Measurements from ENCODE around the gene GOLGB1. TPM values are rescaled to one million over a fixed set of nuclear protein-coding genes. Genes with fewer than 3 reads are reported as not detected.

GOLGB1 gene
- total RNA-seq, 1 experiment from 2014 or later, result 20.0 TPM

DNA sequence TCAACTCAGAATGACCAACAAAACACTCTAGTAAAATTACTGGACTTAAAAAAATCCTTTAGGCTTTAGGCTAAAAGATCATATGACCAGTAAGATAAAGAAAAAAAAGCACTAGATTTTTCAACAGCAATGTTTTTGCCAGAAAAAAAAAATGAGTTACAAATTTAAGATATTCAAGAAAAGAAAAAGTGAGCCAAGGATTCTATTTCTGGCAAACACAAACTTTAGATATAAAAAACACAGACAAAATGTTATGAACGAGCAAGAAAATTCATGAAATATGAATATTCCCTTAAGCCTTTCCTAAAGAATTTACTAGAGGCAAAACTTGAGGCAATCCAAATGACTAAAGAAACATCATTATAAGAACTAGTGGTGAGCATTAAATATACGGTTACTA is 8.6 kb downstream of the GOLGB1 start:
- no peak for DNase-seq (ENCODE audit: low spot score)

DNA sequence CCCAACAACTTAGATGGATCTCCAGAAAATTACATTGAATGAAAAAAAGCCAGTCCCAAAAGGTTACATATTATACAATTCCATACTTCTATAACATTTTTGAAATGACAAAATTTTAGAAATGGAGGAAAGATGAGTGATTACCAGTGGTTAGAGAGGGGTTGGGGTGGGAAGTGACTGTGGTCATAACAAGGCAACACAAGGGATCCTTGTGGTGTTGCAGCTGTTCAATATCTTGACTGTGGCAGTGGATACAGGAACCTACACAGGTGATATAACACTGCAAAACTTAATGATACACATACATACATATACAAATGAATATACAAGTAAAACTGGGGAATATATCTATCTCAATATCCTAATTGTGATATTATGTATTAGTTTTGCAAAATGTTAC is 9.6 kb downstream of the GOLGB1 start:
- DNase-seq (ENCODE audit: low spot score), result no peak

DNA sequence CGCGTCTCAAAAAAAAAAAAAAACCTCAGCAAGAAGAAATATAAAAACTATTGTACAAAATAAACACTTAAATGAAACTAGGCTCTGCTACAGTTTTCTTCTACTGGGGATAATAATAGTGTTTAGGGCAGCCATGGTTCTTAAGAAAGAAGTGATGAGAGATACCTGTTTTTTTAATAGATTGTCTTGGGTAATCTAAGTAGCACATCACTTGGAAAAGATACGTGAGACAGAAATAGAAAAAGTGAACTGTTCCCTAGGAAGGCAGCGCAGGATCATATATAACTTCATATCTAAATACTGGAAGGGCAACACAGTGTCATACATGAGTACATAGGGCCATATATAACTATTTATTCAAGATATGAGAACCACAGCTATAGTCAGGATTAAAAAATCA is 11.9 kb downstream of the GOLGB1 start:
- DNase-seq (ENCODE audit: low spot score), result no peak

DNA sequence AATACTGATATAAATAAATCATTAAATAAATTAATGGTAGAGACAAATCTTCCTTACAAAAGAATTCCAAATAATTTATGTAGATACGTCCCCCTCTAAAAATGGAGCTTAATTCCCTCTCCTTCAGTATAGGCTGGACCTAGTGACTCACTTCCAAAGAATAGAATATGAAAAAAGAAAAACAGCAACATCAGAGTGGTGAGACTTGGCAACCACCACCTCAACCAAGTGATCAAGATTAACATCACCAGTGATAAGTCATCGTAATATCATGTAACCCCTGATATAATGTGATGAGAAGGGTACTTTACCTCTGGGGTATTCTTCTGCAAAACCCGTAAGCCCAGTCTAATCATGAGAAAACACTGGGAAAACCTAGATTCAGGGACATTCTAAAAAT is 13.4 kb downstream of the GOLGB1 start:
- DNase-seq (ENCODE audit: low spot score), result no peak

DNA sequence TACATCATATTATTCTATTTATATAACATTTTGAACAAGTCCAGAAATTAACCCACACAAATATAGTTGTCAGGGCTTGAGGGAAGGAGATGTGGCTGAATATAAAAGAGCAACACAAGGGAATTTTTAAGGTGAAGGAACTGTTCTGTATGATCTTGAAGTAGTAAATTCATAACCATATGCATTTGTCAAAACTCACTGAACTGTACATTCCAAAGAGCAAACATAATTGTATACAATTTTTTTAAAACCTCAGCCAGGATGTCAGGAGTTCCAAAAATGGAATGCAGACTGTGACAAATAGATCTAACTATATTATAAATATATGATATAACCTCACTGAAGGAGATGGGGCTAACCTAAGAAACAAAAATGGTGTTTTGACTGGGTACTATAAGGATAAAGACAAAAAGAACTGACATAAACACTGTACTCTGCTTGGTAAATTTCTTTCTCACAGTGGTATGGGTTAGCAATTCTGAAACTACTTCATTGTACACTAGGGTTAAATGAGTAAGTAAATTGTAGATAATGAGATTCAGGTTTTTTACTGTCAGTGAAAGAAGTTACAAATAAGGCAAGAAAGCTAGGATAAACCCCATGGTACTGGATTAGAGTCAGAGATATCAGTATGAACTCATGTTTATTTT is 14.4 kb downstream of the GOLGB1 start:
- DNase-seq (ENCODE audit: low spot score), result no peak

DNA sequence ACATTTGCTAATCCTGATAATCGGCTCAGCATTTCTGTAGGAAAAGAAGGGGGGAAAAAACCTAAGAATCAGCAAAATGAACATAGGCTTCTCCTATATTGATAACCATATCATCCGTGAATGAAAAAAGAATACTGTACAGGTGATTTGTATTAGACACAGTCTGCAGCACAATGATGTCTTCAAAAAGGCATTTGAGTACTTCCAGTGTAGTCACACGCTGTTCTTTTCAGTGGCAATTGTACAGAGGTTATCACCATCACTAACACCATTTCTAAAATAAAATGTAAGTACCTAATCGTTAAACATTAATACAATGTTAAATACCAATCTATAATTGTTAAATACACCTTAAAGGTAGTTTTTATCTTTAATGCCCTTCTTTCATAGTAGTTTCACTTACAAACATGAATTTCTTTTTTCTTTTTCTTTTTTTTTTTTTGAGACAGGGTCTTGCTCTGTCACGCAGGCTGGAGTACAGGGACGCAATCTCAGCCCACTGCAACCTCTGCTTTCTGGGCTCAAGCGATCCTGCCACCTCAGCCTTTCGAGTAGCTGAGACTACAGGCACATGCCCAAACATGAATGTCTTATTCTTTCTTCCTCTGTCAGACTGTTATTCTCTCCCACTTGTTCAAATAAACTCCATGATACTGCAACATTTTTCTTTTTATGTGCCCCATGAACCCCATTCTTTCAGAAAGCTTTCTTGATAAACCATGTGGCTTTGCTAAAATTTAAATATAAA is 18.4 kb downstream of the GOLGB1 start:
- DNase-seq (ENCODE audit: low spot score), result no peak

GRCh38 chr3:121724130-121724529 is 25.4 kb downstream of the GOLGB1 start:
- DNase-seq (ENCODE audit: low spot score), result no peak

DNA sequence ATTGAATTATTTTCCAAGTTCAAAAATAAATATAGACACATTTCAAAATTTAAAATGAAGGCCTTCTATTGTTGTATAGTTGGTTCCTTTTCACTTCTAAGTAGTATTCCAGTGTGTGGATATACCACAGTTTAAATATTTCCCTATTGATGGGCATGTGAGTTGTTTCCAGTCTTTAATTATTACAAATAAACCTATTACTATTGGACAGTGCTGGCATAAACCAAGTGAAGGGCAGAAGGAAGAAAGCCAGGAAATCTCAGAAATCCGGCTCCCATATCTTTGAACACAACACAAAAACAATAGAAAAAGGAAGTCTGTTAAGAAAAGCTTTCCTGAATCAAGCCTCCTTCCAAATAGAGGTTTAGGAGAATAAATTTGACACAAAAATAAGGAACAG is 26.1 kb downstream of the GOLGB1 start:
- DNase-seq (ENCODE audit: low spot score), result no peak

GRCh38 chr3:121722411-121722810 is 27.1 kb downstream of the GOLGB1 start:
- DNase-seq (ENCODE audit: low spot score), result no peak

DNA sequence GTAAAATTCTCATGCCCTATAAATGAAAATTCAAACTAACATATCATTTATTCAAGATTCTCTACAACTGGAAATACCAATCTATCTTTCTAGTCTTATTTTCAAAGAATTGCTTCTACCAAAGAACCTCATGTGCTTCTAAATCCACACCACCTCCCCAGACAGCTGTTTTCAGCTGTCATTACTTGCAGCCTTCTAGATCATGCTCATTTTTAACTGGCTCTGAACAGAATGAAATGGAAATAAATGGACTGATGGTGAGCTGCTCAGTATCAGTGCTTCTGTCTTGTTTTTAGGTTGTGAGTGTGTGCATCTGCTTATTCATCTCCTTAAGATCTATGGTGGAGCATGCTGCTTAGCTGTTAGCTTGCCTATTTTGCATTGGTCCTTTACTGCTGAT is 29.4 kb downstream of the GOLGB1 start:
- DNase-seq (ENCODE audit: low spot score), result no peak

DNA sequence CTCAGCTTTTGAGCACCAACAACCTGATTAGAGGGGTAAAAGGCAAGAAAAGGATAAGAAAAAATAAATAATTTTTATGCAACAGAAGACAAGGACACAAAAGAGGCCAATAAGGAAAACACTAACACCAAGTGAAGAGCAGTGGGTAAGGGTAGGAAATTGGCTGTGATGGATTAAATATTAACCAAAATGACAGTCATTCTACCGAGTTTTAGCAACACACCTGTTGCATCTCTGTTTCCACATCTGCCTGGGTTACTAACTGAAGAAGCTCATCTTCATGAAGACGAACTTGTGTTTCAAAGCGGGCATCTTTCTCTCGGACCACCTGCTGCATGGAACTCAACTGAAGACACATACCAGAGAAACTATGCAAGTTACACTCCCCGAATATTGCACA is 30.1 kb downstream of the GOLGB1 start:
- no peak for DNase-seq (ENCODE audit: low spot score)

GRCh38 chr3:121718205-121718846 is 31.2 kb downstream of the GOLGB1 start:
- no peak for DNase-seq (ENCODE audit: low spot score)

DNA sequence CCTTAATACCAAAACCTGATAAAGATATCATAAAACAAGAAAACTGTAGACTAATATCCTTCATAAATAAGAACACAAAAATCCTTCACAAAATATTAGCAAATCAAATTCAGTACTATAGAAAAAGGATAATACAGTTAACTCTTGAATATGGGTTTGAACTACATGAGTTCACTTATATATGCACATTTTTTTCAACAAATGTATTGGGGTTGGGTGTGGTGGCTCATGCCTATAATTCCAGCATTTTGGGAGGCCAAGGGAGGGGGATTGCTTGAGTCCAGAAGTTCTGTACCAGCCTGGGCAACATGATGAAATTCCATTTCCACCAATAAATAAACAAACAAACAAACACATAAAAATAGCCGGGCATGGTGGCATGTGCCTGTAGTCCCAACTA is 39.2 kb downstream of the GOLGB1 start:
- no peak for DNase-seq (ENCODE audit: low spot score)

DNA sequence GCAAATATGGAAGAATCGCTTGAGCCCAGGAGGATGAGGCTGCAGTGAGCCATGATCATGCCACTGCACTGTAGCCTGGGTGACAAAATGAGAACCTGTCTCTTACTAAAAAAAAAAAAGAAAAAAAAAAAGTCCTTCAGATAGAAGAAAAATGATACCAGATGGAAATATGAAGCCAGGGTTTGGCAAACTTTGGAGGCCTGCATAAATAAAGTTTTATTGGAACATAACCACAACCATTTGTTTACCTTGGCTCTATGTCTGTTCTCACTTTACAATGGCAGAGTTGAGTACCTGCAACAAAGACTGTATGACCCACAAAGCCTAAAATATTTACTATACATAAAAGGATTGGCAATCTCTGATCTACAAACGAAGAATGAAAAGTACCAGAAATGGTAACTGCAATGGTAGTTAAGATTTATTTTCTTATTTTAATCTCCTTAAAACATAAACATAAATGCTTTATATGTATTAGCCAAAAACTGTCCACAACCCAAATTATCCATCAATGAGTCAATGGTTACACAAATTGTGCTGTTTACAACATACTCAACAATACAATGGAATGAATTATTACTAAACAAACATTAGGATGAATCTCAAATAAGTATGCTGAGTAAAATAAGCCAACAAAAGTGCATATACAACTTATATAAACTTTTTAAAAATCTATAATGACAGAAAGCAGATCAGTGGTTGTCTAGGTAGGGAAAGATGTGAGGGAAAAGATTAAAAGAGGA is 41.8 kb downstream of the GOLGB1 start:
- DNase-seq (ENCODE audit: low spot score), result no peak

DNA sequence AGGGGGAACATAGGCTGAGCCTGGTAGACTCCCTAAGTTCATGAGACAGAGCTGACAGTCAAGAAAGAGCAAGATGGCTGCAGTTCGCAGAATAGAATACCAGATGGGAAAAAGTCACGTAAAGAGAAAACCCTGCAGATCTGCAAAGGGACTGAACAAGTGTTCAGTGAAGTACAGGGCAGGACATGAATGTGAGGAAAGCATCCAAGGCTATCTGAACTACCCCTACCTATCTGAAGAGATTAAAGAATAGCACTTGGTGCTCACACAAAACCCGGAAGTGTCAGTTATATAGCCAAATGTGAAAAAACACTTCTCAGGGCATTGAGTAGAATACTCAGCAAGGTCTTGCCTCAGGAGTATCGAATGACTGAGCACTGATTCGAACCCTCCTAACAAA is 44.0 kb downstream of the GOLGB1 start:
- DNase-seq (ENCODE audit: low spot score), result no peak

GRCh38 chr3:121703973-121704372 is 45.6 kb downstream of the GOLGB1 start:
- DNase-seq (ENCODE audit: low spot score), result no peak

GRCh38 chr3:121698901-121699300 is 50.6 kb downstream of the GOLGB1 start:
- DNase-seq (ENCODE audit: low spot score), result no peak

DNA sequence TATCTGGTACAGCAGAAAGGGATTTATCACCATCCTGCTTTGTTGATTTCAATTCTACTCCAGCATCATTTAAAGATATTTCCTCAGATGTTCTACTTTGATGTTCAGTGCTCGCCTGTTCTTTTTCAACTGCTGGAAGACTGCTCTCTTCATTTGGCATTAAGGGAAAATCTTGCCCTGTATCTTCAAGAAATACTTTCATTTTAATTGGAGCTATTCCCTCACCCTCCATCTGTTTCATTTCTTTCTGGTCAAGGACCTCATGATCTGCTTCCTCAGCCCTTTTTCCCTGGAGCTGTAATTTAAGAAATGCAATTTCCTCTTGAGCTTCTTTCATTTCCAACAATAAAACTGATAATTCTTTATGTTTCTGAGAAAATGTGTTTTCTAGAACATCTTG is 51.1 kb downstream of the GOLGB1 start:
- no peak for DNase-seq (ENCODE audit: low spot score)

- DNase-seq (ENCODE audit: low spot score), result no peak
These were observed 53.4 kb downstream of the GOLGB1 start for GRCh38 chr3:121696186-121696585.

GRCh38 chr3:121692010-121692699 is 57.4 kb downstream of the GOLGB1 start:
- no peak for DNase-seq (ENCODE audit: low spot score)

DNA sequence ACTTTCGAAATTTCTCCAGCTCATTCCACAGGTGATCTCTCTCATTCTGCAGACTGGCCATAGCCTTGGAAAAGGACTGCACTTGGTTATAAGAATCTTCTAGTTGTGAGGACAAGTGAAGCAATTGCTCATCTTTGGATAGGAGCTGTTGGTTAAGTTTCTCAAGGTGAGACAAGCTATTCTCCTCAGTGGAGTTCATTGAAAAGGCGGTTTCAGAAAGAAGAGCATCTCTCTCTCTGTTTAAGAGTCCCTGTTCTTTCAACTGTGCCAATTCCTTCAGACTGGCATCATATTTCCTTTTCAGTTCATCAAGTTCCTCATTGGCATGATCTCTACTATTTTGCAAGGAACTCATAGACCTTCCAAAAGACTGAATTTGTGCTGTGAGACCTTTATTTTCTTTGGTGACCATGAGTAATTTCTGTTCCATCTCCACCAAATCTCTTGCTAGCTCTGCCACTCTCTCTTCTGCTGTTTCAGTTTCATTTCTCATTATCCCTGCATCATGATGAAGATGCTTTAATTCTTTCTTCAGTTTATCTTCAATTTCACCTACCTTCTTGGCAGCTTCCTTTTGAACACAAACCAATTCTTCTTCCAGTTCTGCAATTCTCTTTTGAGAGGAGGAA is 58.6 kb downstream of the GOLGB1 start:
- DNase-seq (ENCODE audit: low spot score), result no peak
